Measurements from ENCODE around the gene CDH24.
"Not testable (repeated sequence)": the region's sequence is repeated elsewhere in the genome, so short reads cannot be mapped to it uniquely, and the experiment has no call there.

Gene CDH24

GRCh38 chr14:23021434-23021833, 35.9 kb downstream of the CDH24 start:
- DNase-seq (ENCODE audit: low read depth, low spot score), result no peak

GRCh38 chr14:23020143-23021128, 36.9 kb downstream of the CDH24 start:
- DNase-seq (ENCODE audit: low read depth, low spot score), result no peak

GRCh38 chr14:23018107-23018506, 39.2 kb downstream of the CDH24 start:
- DNase-seq (ENCODE audit: low read depth, low spot score), result no peak

- DNase-seq (ENCODE audit: low read depth, low spot score), result no peak
Observed at GRCh38 chr14:23017091-23017490, 40.2 kb downstream of the CDH24 start.

- DNase-seq (ENCODE audit: low read depth, low spot score), result no peak
Observed at GRCh38 chr14:23015618-23016017, 41.7 kb downstream of the CDH24 start.

- not testable (repeated sequence) for DNase-seq (ENCODE audit: low read depth, low spot score)
Observed at GRCh38 chr14:23013749-23014054, 43.6 kb downstream of the CDH24 start.

- no peak for DNase-seq (ENCODE audit: low read depth, low spot score)
Observed at GRCh38 chr14:23013054-23013748, 44.1 kb downstream of the CDH24 start.

- peak; percentile 37 for DNase-seq (ENCODE audit: low read depth, low spot score)
Observed at GRCh38 chr14:23009939-23010726, 47.2 kb downstream of the CDH24 start, which contains the start of gene C14orf93. Gene C14orf93, minus strand, starts transcription at chr14:23010143. Its CDS starts 11,120 bp downstream, at chr14:22999023.

- no peak for DNase-seq (ENCODE audit: low read depth, low spot score)
Observed at GRCh38 chr14:23009483-23009938, 47.8 kb downstream of the CDH24 start.

- DNase-seq (ENCODE audit: low read depth, low spot score), result no peak
Observed at GRCh38 chr14:23008831-23009230, 48.5 kb downstream of the CDH24 start.

- peak; percentile 94 for DNase-seq (ENCODE audit: low read depth, low spot score)
Observed at GRCh38 chr14:23006544-23007419, 50.5 kb downstream of the CDH24 start.

- no peak for DNase-seq (ENCODE audit: low read depth, low spot score)
Observed at GRCh38 chr14:23006188-23006534, 51.2 kb downstream of the CDH24 start.

- no peak for DNase-seq (ENCODE audit: low read depth, low spot score)
Observed at GRCh38 chr14:23005451-23006187, 51.7 kb downstream of the CDH24 start.

GRCh38 chr14:23004274-23004673, 53.0 kb downstream of the CDH24 start:
- not testable (repeated sequence) for DNase-seq (ENCODE audit: low read depth, low spot score)

GRCh38 chr14:23002592-23002991, 54.7 kb downstream of the CDH24 start:
- no peak for DNase-seq (ENCODE audit: low read depth, low spot score)

- no peak for DNase-seq (ENCODE audit: low read depth, low spot score)
Observed at GRCh38 chr14:23000860-23001259, 56.5 kb downstream of the CDH24 start.

- no peak for DNase-seq (ENCODE audit: low read depth, low spot score)
Observed at GRCh38 chr14:22998329-22999012, 58.8 kb downstream of the CDH24 start.

GRCh38 chr14:22997676-22998323, 59.5 kb downstream of the CDH24 start:
- no peak for DNase-seq (ENCODE audit: low read depth, low spot score)
